Stimulated activated naive CD4-positive, alpha-beta T cell (primary cell): ENCODE measurements around the gene CDK5RAP2.
"Not testable (repeated sequence)": the region's sequence is repeated elsewhere in the genome, so short reads cannot be mapped to it uniquely, and the experiment has no call there.

Experiments used
- DNase-seq, 6 experiments: peaks; one replicate each; lab custom pipeline; 2025; lab: John Stamatoyannopoulos, UW

The CDK5RAP2 gene

DNA sequence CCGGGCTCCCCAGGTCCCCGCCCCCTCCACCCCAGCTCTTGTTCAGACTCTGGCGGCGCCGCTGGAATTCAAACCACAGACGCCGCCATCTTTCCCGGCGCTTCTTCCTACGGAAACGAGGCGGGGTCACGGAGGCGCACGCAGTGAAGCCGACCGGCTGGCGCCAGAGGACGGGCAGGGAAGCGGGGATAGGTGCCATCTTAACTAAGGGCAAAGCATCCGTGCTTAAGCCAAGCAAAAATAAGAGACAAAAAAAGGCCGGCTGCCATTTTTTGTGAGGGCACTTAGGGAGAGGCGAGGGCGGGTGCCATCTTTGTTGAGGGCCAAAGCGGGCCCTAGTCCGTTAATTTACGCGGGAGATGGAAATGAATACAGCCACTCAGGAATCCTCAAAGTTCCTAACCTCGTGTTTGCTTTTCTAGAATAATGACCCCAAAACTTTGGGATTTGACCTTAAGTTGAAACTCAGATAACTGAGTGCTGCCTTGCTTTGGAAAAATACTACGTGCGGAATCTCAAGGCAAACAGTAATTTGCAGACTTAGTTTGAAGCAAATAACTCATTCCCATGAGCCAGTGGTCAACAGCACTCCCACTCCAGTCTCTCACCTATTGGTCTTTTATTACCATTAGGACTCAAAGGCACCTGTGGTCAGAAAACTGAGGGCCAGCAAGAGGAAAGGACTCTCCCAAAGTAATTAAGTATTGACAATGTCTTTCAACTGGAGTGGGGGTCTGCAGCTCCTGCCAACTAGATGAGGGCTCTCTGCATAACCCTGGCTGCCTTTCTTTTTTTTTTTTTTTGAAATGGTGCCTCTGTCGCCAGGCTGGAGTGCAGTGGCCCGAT lies at the start of gene CDK5RAP2:
CDK5RAP2 (minus strand) TSS at position 117 of the 846 bp plus-strand sequence. CDS start 189 bp downstream, outside the sequence.
- DNase-seq: peak; percentile 79 to 91 (median 90)

DNA sequence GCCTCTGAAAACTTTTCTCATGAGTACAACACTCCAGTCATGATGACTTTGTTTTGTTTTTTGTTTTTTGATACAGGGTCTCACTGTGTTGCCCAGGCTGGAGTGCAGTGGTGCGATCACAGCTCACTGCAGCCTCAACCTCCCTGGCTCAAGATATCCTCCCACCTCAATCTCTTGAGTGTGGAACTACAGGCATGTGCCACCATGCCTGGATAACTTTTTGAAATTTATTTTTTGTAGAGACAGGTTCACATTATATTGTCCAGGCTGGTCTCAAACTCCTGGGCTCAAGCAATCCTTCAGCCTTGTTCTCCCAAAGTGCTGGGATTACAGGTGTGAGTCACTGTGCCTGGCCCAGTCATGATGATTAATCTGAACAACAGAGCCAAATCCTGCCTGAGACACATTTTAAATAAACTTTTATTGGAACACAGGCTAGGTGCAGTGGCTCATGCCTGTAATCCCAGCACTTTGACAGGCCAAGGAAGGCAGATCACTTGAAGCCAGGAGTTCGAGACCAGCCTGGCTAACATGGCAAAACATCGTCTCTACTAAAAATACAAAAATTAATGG lies 49.0 kb upstream of the CDK5RAP2 start:
- not testable (repeated sequence) for DNase-seq

DNA sequence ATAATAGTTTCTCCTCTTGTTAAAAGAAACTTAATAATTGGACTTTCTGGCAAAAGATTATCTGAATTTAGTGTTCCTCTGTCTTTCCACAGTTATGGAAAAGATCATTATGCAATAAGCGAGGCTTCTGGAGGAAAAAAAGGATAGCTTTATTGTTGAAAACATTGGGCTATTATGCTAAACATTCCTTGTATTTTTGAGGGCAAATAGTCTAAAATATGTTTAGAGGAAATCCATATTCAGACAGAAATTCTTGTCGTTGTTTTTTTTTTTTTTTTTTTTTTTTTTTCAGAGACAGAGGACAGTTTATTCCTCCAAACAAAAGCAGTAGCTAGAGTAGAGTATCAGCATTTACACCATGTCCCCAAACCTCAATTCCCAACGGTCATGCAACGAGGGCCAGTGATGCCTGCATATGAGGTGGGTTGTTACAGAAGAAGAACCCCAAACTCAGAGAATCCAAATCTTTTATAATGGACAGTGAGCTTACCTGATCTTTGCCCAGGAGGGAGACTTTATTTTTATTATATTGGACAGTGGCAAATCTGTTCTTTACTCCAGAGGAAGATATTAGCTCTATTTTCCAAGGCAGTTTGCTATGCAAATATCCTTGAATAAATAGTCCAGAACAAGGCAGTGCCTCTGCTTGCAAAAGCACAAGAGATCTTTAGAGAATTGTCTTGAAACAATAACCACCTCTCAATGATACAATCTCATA lies 48.4 kb upstream of the CDK5RAP2 start:
- no peak for DNase-seq

DNA sequence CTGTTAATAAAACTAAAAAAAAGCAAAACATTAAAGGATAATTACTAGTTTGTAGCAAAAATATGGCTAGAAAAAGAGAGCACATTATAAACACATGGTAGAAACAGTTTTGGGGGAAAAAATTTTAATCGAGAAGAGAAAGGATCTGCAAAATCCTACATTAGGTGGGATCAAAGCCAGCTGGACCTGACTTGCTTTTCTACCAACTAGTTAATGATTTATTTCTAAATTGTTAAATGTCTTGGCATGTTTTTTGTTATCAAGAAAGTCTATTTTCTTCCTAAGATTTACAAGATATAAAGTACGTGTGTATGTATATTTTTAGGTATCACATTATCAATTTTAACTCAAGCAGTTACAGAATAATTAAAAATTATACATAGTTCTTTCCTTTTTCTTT lies 47.1 kb upstream of the CDK5RAP2 start:
- no peak for DNase-seq

DNA sequence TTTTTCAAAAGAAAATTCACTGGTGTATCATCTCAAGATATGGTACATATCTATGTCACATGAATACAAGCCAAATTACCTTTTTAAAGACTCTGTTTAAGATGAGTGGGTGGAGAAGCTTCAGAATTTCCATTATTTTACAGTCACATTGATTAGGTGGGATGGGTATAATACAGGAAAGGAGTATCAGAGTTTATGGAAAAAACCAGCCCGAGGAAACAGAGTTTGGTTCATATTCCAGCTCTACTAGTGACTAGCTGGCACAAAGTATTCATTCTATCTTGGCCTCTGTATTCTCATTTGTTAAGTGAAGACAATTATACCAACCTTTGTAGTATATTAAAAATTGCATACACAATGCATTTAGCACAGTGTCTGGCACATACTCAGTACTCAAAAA lies 46.5 kb upstream of the CDK5RAP2 start:
- no peak for DNase-seq

DNA sequence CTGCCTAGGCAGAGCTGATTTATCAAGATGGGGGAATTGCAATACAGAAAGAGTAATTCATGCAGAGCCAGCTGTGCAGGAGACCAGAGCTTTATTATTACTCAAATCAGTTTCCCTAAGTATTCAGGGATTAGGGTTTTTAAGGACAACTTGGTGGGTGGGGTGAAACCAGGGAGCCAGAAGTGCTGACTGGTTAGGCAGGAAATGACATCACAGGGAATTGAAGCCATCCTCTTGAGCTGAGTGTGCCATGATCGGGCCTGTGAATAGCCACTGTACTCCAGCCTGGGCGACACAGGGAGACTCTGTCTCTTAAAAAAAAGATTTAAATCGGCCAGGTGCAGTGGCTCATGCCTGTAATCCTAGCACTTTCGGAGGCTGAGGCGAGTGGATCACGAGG lies 45.3 kb upstream of the CDK5RAP2 start:
- DNase-seq: no peak

DNA sequence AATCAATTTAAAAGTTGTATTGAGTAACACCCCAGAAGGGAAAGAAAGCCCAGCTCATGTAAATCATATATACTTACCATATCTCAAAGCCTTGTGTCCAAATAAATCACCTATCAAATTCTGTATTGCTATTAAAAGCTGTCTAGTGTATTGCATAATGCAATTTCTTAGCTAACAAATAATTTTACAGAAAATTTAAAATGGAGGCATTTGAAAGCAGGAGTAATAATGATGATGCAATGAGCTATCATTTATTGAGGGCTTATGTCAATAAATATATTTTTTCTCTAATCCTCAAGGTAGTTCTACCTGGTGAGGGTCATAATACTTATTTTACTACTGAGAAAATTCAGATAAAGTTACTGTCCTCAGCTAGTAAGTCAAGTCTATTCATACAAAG lies 42.8 kb upstream of the CDK5RAP2 start:
- DNase-seq: no peak

DNA sequence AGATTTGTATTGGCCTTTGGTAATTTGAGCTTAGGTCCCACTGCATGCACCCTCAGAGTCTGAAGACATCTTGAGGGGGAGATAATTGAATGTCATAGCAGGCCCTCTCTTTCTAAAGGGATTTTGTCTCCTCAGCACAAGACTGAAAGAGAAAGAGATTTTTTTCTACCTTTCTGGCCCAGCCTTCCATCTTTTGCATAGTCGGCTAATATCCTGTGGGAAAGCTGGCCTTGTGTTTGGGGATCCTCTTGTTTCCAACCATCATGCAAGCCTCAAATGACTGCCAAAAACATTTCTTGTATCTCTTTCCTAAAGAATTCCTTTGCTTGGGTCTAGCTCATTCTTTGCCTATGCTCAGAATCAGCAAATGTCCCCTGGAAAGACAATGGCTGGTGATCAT lies 42.0 kb upstream of the CDK5RAP2 start:
- DNase-seq: no peak

DNA sequence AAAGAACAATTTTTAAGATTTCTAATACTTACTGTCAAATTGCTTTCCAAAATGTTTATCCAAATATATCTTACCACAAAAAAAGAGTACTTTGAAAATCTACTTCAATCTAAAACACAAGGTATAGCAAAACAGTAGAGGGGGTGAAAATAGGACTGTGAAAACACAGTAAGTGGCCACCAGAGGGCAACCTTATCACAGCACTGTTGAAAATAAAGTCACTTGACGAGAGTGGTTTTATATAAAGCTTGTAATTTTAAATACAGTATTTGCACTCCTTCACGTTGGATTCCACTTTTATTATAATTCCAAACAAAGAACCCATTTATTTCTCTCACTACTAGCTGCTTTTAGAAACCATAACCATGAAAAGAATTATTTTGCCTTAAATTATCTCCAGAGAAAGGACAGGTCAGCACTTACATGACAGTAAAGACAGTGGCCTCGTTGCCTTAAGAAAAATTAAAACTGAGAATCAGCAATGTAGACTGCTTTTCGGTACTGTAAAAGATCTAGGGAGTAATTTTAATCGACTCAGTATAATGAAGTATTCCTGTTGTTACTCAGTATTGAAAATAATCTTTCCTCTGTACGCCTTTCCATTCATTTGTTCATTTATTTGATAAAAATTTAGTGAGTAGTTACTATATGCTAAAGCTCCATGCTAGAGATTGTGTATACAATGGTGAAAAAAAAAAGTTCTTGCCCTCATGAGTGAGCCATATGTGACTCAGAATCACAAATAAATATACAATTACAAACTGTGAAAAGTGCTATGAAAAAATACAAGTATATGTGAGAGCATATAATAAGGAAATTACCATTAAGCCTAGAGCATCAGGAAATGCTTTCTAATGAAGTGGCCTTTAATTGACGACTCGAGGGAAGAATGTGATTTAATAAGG lies 40.0 kb upstream of the CDK5RAP2 start:
- DNase-seq: peak in 5 of 6 experiments; percentile 30 to 62 (median 34)

DNA sequence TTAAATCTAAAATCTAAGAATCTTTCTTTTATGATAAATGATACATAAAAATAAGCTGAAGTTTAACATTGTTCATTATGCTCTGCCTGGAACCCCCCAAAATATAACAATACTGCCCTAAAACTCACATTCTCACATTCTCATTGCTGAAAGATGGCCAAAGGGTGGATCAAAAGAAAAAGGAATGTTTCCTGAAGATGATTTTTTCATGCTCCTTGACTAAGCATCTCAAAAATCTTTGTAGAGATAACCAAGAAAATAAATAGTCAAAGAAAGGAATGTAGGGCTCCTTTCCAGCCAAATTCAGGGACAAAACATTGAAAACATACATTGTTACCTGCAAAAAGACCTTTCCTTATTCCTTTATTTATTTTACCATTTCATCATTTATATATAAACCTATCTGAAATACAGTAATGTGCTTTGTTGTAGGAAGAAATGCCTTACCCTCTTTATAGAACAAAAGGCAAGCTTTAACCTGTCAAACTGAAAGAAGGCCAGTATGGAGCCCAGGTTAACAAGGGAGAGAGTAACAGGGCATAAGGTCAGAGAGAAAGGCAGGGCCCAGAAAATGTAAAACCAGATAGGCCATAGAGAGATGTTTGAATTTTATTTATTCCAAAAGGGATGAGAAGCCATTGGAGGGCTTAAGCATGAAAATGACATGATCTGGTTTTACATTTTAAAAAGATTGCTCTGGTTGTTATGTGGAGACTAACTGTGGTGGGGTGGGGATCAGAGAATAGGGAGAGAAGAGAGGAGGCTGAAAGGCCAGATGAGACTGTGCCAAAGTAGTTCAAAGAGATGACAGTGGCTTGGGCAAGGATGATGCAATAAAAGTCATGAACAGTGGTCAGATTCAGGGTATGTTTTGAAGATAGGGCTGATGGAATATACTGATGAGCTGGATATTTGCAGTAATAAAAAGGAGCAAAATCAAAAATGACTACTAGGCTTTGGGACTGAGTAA lies 37.3 kb upstream of the CDK5RAP2 start:
- DNase-seq: no peak

DNA sequence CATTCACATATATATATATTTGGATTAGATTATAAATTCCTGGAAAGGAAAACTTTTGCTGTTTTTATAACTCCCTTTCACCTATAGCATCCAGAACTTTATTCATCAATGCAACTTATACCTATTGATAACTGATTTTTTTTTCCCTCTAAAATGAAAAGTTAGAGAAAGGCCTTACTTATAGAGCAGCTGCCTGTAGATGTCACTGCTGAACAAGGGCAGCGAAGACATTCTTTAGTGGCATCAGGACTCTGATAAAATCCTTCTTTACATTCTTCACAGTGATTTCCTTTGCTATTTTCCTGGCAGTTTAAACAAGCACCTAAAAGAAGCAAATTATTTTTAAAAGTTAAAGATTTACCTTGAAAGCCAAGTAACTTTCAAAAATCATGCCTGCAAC lies 32.3 kb upstream of the CDK5RAP2 start:
- DNase-seq: no peak

DNA sequence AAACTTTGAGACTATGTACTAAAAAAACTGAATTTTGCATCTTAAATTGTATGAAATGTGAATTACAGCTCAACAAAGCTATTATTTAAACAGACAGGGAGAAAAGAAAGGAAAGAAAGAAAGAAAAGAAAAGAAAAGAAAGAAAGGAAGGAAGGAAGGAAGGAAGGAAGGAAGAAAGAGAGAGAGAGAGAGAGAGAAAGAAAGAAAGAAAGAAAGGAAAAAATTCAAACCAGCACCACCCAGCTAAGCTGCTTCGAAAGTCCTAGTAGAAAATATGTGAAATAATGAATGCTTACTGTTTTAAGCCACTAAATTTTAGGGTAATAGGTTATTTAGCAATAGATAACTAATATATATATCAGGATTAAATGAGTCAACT lies 31.7 kb upstream of the CDK5RAP2 start:
- DNase-seq: no peak

DNA sequence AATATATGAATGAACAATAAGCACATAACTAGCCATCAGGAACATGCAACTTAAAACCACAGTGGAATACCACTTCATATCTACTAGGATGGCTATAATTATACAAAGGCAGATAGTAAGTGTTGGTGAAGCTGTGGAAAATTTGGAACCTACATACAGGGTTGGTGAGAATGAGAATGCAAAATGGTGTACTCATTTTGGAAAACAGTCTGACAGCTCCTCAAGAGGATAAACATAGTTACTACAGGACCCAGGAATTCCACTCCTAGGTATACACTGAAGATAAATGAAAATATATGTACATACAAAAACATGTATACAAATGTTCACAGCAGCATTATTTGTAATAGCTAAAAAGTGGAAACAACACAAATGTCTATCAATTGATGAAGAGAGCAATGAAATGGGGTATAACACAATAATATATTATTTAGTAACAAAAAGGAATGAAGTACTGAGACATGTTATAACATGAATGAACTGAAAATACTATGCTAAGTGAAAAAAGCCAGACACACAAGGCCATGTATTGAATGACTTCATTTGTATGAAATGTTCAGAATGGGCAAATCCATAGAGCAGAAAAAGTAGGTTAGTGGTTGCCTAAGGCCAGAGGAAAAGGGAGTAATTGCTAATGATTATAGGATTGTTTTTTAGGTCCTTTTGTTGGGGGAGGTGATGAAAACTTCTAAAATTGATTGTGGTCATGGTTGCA lies 31.2 kb upstream of the CDK5RAP2 start:
- DNase-seq: no peak

DNA sequence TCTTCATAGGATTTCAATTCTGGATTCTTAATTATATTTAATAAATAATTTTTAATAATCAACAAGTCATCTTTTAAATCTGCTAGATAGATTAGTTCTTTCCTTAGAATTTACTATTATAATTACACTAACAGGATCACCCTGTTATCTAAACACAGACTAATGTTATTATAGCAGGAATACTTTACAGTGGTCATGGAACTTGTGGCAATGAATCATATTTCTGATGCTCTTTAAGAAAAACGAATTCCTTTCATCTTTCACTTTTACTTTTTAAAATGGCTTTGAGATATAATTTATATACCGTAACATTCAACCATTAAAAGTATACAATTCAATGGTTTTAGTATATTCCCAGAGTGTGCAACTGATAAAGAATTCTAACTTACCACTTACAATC lies 29.7 kb upstream of the CDK5RAP2 start:
- no peak for DNase-seq

DNA sequence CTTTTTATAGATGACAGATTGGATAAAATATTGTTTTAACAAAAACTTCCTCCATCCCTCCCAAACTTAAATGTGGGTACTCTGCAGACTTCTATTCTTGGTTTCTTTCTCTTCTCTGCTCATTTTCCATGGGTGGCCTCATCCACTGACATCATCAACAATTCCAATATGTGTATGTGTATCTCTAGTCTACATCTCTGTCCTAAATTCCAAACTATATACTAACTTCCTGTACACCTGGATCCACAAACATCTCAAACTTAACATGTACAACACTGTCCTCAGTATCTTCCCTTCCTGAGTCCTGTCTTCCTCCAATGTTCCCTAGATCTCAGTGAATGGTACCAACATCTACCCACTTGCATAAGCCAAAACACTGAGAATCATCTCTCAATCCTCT lies 28.5 kb upstream of the CDK5RAP2 start:
- no peak for DNase-seq

DNA sequence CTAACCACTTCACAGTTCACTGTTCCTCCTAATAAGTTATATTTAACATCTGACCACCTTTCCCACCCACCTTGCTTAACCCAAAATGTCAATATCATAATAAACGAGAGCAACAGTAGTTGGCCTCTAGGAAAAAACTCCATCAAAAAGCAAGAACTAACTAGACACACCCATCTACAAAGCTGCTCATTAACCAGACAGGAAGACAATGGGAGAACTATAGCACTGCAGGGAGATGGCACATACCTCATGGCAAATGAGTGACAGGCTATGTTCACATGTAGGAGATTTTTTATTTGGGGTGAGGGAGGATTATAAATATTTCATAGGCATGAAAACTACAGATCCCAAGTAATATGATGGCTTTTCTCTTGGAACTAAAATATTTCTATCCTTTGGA lies 23.6 kb upstream of the CDK5RAP2 start:
- no peak for DNase-seq

DNA sequence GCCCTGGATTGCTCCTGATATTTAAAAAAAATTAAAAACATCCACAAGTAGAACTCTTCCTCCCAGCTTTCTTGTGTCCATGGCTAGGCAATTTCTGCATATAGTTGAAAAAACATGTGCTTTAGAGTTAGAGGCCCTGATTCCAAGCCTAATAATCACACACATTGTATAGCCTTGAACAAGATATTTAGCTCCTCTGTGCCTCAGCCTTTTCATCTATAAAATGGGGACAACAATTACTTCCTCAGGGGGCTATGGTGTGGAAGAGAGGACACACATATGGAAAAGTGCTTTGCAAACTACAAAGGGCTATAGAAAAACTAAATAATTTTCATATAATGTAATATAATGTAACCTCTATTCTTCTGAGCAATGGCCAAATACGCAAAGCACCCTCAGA lies 23.0 kb upstream of the CDK5RAP2 start:
- DNase-seq: no peak

DNA sequence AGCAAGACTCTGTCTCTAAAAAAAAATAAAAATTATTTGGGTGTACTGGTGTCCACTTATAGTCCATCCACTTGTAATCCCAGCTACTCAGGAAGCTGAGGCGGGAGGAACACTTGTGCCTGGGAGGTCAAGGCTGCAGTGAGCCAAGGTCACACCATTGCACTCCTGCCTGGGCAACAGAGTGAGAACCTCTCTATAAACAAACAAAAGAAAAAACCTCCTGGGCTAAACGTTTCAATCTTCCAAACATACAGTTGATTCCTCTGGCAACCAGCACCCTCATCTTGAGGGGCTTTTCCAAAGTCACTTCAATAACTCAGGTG lies 13.9 kb upstream of the CDK5RAP2 start:
- DNase-seq: no peak

DNA sequence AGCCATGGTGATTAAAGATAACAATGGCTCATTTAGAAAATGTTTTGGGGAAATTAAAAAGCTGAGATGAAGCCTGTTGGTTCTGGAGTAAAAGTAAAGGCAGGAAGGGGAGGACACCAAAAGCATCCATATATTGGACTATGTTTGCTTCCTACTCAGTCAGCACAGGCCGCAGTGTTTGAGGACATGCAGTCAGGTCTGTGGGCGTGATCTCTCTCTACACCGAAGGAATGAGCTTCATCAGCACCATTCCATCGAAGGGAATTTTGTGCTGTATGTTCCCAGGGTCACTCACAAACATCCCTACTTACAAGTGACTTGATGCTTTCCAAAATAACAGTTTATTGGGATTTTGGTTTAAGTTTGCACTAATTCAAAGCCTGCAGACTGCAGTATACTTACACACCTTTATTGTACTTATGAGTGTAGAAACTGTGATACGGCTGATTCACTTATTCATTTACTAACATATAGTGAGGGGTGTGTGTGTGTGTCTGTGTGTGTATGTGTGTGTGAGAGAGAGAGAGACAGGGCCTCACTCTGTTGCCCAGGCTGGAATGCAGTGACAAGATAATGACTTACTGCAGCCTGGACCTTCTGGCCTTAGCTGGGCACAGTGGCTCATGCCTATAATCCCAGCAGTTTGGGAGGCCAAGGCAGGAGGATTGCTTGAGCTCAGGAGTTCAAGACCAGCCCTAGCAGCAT lies 13.4 kb upstream of the CDK5RAP2 start:
- no peak for DNase-seq

DNA sequence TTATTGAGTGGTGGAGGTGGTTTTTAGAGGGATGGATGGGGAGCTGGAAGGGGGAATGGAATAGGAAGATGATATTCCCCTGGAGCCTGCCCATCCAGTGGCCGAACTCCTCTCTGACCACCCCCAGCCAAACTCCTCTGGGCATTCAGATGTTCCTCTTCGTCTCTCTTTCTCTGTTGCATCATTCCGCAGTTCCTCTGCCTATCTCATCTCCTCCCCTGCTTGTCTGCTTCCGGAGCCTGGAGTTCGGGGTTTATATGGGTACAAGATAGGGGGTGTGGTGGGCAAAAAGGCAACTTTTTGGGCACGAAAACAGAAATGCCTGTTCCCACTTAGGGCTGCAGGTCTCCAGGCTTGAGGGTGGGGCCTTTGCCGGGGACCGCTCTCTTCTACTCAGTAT lies 12.2 kb upstream of the CDK5RAP2 start:
- DNase-seq: no peak
